Neural progenitor cell (in vitro differentiated cells): ENCODE measurements around the gene FAM83E. TPM values are rescaled to one million over a fixed set of nuclear protein-coding genes. Genes with fewer than 3 reads are reported as not detected.

Source experiments
- DNase-seq: peaks from one replicate; pipeline ENCODE4 v3.0.0-alpha.2; 2016; ENCODE audit warnings: low spot score
- H2AFZ ChIP-seq: fragments of 200-600 bp; sonication (generic); replicated peaks from 2 replicates; pipeline ENCODE4 v1.6.1; 2016; ENCODE audit warnings: antibody characterized with exemption
- H3F3A ChIP-seq: fragments of 200-600 bp; sonication (generic); 2 replicates; pipeline ENCODE4 v1.6.1; 2016; ENCODE audit warnings: antibody characterized with exemption, low read depth
- H3K27ac ChIP-seq: fragments of 200-600 bp; sonication (generic); 2 replicates; pipeline ENCODE4 v1.5.1; 2016; ENCODE audit warnings: mild to moderate bottlenecking
- H3K27me3 ChIP-seq: fragments of 200-600 bp; sonication (generic); 2 replicates; pipeline ENCODE4 v1.6.1; 2016; ENCODE audit warnings: mild to moderate bottlenecking, moderate library complexity
- H3K36me3 ChIP-seq: fragments of 200-600 bp; sonication (generic); 2 replicates; pipeline ENCODE4 v1.5.1; 2016
- H3K4me1 ChIP-seq: fragments of 200-600 bp; sonication (generic); 2 replicates; pipeline ENCODE4 v1.6.1; 2016; ENCODE audit warnings: mixed run types
- H3K4me2 ChIP-seq: fragments of 200-600 bp; sonication (generic); 2 replicates; pipeline ENCODE4 v1.6.1; 2016
- H3K4me3 ChIP-seq: fragments of 200-600 bp; sonication (generic); 2 replicates; pipeline ENCODE4 v1.5.1; 2016
- H3K79me2 ChIP-seq: fragments of 200-600 bp; sonication (generic); 2 replicates; pipeline ENCODE4 v1.6.1; 2016; ENCODE audit warnings: low read depth
- H3K9ac ChIP-seq: fragments of 200-600 bp; sonication (generic); 2 replicates; pipeline ENCODE4 v1.6.1; 2016
- H3K9me3 ChIP-seq: fragments of 200-600 bp; sonication (generic); 2 replicates; pipeline ENCODE4 v1.5.1; 2016; ENCODE audit warnings: low read depth
- H4K20me1 ChIP-seq: fragments of 200-600 bp; sonication (generic); 2 replicates; pipeline ENCODE4 v1.6.1; 2016; ENCODE audit warnings: low read depth
- H3K27ac Mint-ChIP-seq: 3 replicates; pipeline ENCODE4 v1.8.0; 2021; ENCODE audit warnings: mixed read lengths
- H3K27me3 Mint-ChIP-seq: 2 replicates; pipeline ENCODE4 v1.8.0; 2022; ENCODE audit warnings: low read depth, mild to moderate bottlenecking, inconsistent platforms, moderate library complexity, mixed read lengths; ENCODE audit not compliant: insufficient read depth
- H3K36me3 Mint-ChIP-seq: 3 replicates; pipeline ENCODE4 v1.8.0; 2021; ENCODE audit warnings: mixed read lengths
- H3K4me1 Mint-ChIP-seq: 3 replicates; pipeline ENCODE4 v1.8.0; 2021; ENCODE audit warnings: mixed read lengths
- H3K4me3 Mint-ChIP-seq: 3 replicates; pipeline ENCODE4 v1.8.0; 2021; ENCODE audit warnings: mild to moderate bottlenecking, moderate library complexity, mixed read lengths
- H3K9me3 Mint-ChIP-seq: 3 replicates; pipeline ENCODE4 v1.8.0; 2020; ENCODE audit warnings: mixed read lengths
- CTCF ChIP-seq: fragments of 200-600 bp; sonication (generic); IDR thresholded peaks from 2 replicates; pipeline ENCODE4 v1.5.1; 2017; ENCODE audit warnings: antibody characterized with exemption, mild to moderate bottlenecking
- EZH2 ChIP-seq: fragments of 200-600 bp; sonication (generic); IDR thresholded peaks from 2 replicates; pipeline ENCODE4 v1.6.1; 2017; ENCODE audit warnings: antibody characterized with exemption, mild to moderate bottlenecking, moderate library complexity
- EZH2phosphoT487 ChIP-seq: fragments of 200-600 bp; sonication (generic); IDR thresholded peaks from 2 replicates; pipeline ENCODE4 v1.6.1; 2017; ENCODE audit warnings: antibody characterized with exemption
- total RNA-seq: library from RNA; depleted of rRNA; stranded (reverse); fragments of >200 nt; gene quantifications from 2 replicates; pipeline ENCODE4 v1.2.3, GENCODE V29; 2015; ENCODE audit warnings: low replicate concordance

Gene FAM83E
- total RNA-seq, 1 donor from 2014 or later: 0.06 TPM

GRCh38 chr19:48661711-48662090, 46.8 kb upstream of the FAM83E start:
- Histone ChIP-seq H4K20me1 (no peaks in the 10 kb centered on the region), H3K4me3 (no peak overlapping the region), H3K79me2 (no peaks in the 10 kb centered on the region), H3K4me2 (no peak overlapping the region), H3K36me3 (no peaks in the 10 kb centered on the region), H2AFZ (no peak overlapping the region), H3K27ac (no peak overlapping the region), H3K27me3 (no peaks in the 10 kb centered on the region), H3K4me1 (peaks cover 8% of the 10 kb centered on the region), H3K9me3 (no peaks in the 10 kb centered on the region), H3F3A (peaks cover 10% of the 10 kb centered on the region), H3K9ac (no peak overlapping the region)
- Mint-ChIP-seq H3K27ac (no peak overlapping the region), H3K4me3 (no peak overlapping the region), H3K9me3 (peaks cover 2% of the 10 kb centered on the region), H3K27me3 (peaks cover 3% of the 10 kb centered on the region), H3K4me1 (peaks cover 14% of the 10 kb centered on the region), H3K36me3 (no peaks in the 10 kb centered on the region)
- TF ChIP-seq EZH2phosphoT487: no peak
- no peak for TF ChIP-seq CTCF
- no peak for TF ChIP-seq EZH2
- DNase-seq: no peak

- Mint-ChIP-seq H3K9me3 (peaks cover 2% of the 10 kb centered on the region), H3K4me1 (peaks cover 15% of the 10 kb centered on the region), H3K36me3 (no peaks in the 10 kb centered on the region), H3K4me3 (peak overlapping the region; percentile 66), H3K27ac (peak overlapping the region; percentile 35), H3K27me3 (peaks cover 3% of the 10 kb centered on the region)
- no peaks in the 10 kb centered on the region for H4K20me1 ChIP-seq
- no peak overlapping the region for H2AFZ ChIP-seq
- H3K9me3 ChIP-seq: no peaks in the 10 kb centered on the region
- H3K36me3 ChIP-seq: no peaks in the 10 kb centered on the region
- H3K4me1 ChIP-seq: peaks cover 9% of the 10 kb centered on the region
- TF ChIP-seq CTCF (no peak), EZH2 (no peak), EZH2phosphoT487 (no peak)
- H3K9ac ChIP-seq: no peak overlapping the region
- H3F3A ChIP-seq: peaks cover 13% of the 10 kb centered on the region
- H3K27me3 ChIP-seq: no peaks in the 10 kb centered on the region
- no peak overlapping the region for H3K4me3 ChIP-seq
- H3K79me2 ChIP-seq: no peaks in the 10 kb centered on the region
- H3K27ac ChIP-seq: no peak overlapping the region
- DNase-seq: peak; percentile 73
- no peak overlapping the region for H3K4me2 ChIP-seq
Measured at GRCh38 chr19:48660852-48661710, 46.2 kb upstream of the FAM83E start.

GRCh38 chr19:48659768-48660167, 44.9 kb upstream of the FAM83E start:
- Histone ChIP-seq H4K20me1 (no peaks in the 10 kb centered on the region), H3K79me2 (no peaks in the 10 kb centered on the region), H3K27me3 (no peaks in the 10 kb centered on the region), H3K27ac (no peak overlapping the region), H3K9me3 (no peaks in the 10 kb centered on the region), H3F3A (peaks cover 14% of the 10 kb centered on the region), H3K4me3 (no peak overlapping the region), H2AFZ (no peak overlapping the region), H3K4me2 (no peak overlapping the region), H3K9ac (no peak overlapping the region), H3K4me1 (peaks cover 9% of the 10 kb centered on the region), H3K36me3 (no peaks in the 10 kb centered on the region)
- H3K4me3 Mint-ChIP-seq: no peak overlapping the region
- peaks cover 5% of the 10 kb centered on the region for H3K27me3 Mint-ChIP-seq
- no peak for TF ChIP-seq EZH2phosphoT487
- no peak for TF ChIP-seq EZH2
- no peak for TF ChIP-seq CTCF
- DNase-seq: no peak
- H3K9me3 Mint-ChIP-seq: peaks cover 2% of the 10 kb centered on the region
- peaks cover 15% of the 10 kb centered on the region for H3K4me1 Mint-ChIP-seq
- no peaks in the 10 kb centered on the region for H3K36me3 Mint-ChIP-seq
- no peak overlapping the region for H3K27ac Mint-ChIP-seq
